HG03097 (cell line): Measurements from ENCODE around the gene KLF3.

Source experiments
- ATAC-seq: cut with Tn5 transposase; IDR thresholded peaks from one replicate; pipeline ENCODE4 v1.9.1; 2021; ENCODE audit not compliant: unreplicated experiment, low FRiP score

KLF3 gene

DNA sequence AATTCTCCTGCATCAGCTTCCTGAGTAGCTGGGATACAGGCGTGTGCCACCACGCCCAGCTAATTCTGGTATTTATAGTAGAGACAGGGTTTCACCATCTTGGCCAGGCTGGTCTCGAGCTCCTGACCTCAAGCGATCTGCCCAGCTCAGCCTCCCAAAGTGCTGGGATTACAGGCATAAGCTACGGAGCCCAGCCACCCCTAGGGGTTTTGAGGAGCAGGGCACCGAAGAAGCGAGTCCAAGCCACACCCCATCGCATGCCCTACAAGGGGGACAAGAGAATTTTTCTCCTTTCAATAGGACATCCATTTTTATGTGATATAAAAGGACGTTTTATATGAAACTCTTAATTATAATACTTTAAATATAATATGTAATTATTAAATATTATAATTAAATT lies 13.9 kb upstream of the KLF3 start:
- ATAC-seq = no peak

DNA sequence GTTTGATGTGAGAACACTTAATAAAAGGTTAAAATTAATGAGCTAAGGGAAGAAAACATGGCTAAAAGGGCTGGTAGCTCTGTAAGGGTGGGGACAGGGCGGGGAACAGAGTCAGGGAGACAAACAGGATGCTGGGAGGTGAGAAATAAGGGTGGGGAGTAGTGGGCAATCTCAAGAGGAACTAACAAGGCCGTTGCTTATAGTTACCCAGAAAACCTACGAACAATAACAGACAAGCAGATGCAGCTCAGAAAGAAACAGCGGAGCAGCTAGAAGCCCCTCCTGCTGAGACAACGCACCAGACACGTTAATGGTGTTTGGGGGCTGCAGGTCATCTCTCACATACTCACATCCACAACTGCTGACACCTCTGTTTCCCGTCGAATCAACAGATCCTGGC lies 9.7 kb upstream of the KLF3 start:
- ATAC-seq = no peak

DNA sequence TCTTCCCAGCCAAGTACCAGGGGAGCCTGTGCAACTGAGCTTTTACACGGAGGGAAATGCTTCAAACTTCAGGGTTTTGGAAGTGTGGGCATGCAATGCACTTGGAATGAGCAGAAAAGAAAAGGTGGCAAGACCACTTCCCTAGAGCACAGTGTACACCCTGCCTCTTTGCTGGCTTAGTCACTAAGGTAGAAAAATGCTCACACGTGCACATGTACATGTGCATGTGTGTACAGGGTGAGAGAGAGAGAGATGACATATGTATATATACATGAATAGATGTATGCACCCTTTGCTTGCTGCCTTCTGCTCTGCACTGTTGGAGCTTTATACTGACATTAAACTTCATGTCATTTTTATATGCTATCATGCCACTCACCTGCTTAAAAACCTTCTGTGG lies 7.9 kb upstream of the KLF3 start:
- ATAC-seq = no peak

DNA sequence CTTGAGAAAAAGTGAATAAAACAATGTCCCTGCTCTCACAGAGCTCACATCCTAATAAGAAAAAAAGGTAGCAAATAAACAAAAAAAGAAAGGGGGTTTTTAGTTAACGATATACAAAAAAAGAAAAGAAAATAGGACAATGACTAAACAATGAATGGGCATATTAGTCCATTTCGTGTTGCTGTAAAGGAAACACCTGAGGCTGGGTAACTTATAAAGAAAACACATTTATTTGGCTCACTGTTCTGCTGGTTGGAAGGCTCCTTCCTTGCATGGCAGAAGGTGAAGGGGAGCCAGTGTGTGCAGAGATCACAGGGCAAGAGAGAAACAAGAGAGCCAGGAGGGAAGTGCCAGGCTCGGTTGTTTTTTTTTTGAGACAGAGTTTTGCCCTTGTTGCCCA lies 4.7 kb upstream of the KLF3 start:
- no peak for ATAC-seq

DNA sequence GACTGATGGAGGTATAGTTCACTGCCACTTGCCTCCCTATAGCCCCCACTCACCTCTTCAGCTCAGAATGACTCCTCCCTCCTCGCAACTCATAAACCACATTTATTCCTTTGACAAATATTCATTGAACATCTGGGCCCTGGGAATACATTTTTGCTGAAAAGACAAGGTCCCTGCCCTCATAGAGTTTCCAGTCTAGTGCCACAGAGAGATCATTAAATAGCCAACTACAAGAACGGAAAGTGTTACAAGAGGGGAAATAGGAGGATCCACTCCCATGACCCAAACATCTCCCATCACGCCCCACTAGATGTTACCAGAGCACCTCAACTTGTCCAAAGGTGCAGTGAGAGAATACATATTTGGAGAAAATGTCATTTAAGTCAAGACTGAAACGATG lies 3.2 kb upstream of the KLF3 start:
- ATAC-seq = no peak

DNA sequence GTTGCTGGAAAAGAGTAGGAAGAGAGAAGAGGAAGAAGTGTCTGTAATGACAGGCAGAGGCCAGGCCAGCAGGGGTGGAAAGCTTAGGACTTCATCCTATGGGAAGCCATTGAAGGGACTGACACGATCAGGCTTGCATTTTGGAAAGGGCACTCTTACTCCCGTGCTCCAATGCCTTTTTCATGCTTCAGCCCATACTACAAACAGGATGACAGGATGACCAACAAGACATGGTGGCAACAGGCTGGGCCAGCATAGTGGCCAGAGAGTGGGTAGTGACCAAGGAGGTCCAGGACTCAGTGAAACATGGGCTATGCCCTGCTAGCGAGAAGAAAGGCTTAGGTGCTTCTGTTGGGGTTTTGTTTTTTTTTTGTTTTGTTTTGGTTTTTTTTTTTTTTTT lies 2.6 kb upstream of the KLF3 start:
- no peak for ATAC-seq

DNA sequence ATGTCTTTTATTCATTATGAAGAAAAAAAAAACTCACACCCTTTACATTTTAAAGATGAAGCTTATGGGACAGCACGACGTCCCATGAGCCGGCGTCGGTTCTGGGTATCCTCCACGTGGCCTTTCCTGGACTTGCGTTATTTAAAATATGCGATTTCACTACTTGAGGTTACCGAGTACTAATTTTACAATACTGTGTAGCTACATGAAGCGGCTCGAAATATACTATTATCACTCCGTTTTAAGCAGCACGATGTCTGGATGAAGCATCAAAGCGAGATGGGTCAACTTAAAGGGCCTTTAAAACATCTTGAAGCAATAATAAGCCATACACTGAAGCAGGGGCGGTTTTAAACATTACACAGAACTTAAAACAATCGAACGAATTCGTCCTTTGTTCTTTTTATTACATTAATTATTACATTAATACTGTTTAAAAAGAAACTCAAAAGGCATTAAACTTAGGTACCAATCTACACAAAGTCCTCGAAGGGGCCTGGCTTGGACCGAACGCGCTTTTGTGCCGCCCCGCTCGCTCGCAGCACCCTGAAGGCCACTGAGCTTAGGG lies 1.4 kb upstream of the KLF3 start:
- no peak for ATAC-seq

DNA sequence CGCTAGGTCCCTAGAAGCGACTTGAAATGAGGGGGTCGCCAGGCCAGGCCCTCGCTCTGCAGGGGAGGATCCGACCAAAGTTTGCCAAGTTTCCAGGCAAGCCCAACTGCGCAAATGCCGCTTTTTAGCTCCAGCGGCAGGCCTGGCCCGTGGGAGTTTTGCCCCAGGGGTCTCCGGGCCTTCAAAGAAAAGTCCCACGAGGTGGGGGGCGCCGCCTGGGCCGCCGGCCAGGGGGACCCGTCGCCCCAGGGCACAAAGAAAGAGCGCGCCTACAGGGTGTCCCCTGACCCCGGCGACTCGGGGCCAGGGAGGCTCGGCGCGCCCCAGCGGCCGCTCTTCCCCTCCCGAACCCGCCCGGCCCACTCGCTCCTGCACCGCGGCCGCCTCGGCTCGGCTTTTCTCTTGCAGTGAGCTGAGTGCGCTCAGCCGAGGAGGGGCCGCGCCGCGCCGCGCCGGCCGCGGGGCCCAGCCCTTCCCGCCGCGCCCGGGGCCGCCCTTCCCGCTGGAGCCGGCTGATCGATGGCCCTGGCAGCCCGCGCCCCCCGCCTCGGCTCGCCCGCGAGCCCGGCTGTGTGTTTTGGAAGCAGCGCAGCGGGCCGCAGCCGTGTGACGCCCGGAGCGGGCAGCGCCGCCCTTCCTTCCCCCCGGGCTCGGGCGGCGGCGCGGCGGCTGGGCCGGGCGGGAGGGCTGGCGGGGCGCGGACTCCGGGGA lies 754 bp upstream of the KLF3 start:
- ATAC-seq = peak; percentile 43

DNA sequence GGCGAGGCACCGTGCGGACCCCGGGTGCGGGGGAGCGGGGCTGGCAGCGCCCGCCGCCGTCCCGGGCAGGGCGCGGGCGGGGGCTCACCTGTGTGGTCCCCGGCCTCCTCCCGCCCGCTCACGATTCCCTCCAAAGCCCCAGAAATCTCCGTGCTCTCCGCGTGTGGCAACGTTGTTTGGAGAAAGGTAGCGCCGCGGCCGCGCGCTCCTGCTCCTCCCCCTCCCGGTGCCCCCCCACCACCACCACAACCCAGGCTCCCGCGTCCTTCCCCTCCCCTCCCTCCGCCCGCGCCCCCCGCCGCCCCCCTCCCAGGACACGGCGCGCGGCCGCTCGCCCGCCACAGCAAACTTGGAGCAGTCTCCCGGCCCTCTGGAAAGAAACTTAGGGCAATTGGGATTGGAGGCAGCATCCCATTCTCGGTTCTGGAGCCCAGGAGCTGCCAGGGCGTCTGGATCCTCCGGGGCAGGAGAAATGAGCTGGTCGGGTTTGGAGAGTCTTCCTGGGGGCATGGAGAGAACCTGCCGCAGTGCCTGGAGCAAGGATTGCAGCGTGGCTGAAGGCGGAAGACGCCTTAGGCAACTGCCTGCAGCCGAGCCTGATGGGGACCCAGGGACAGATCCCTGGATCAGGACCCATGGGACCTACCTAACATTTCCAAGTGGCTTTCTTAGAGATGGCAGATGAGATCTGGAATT lies 855 bp downstream of the KLF3 start:
- no peak for ATAC-seq

DNA sequence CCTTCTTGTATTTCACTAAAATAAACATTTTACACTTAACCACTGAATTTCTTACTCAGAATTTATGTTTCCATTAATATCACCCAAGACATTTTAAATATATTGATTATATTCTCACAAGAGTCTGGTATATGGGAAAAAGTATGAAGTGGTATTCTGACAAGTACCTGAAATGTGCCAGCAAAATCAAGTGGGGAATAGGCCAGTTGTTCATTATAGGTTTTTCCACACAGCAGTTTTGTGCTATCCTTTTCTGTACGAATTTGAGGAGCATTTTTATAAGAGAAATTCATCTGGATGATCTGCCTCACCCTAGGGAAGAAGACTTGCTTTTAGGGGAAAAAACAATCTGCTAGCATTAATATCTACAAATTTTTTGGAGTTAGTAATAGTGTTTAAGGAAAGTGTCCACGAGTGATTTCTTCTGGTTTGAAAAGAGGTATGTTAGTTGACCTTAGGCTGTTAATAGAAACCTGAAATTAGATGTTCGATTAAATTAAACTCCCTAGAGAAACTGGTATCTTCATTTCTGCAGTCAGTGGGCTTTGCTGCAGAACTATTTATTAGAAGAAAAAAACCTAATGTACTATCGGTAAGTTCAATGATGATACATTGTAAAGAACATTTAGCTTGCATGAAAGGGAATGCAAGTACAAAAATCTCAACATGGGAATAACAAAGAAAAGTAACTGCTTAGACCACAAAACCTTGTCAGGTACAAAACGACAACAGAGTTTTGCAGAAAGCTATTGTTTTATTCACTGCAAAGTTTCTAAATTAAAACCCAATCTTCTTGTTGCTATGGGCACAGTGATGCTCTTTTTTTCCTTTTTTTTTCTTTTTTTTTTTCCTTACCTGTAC lies 1.8 kb downstream of the KLF3 start:
- ATAC-seq = no peak

DNA sequence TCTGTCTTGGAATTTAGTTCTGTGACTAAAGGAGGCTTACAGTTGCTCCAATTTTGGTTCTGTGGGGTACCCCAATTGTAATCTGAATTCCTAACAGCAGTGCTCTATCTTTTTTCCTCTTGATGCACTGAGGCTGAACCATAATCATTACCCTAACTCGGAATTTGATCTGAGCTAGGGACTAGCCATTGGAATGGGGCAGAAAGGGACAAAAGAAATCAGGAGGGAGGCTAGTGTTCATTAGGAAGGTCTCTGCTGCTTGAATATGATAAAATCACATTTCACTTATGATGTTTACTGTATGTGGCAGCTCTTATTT lies 2.7 kb downstream of the KLF3 start:
- no peak for ATAC-seq

DNA sequence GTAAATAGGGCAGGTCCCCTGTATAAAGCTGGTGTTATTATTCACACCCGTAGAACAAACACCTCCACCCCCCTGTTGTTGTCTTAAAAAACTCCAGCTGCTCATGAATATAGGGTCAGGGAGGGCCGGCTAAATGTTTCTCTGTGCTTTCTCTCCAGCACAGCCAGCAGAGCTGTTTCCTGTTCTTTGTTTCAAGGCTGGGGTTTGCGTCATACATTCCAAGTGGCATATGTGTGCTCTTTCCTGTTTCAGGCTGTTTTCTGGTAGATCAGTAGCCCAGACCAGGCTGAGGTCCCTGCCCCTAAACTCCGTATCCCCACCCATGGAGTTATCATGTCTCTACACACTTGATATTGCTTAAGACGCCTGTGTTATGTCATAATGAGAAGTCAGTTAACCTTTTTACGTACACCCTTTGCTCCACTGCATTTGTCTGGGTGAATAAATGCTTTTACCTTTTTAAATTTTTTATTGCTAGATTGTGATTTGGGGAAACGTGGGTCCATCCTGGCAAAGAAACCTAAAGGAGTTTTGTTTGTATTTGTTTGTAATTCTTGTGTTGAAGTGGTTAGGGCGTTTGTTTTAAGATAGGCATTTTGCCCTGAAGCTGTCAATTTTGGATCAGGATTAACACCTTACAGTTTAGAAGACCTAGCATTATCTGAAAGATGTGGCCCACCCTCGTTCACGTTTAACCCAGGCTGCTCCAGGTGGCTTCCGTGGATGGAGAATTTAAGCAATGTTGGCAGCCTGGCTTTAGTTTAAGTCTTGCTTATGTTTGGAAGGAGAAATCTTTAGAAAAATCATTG lies 3.3 kb downstream of the KLF3 start:
- no peak for ATAC-seq

DNA sequence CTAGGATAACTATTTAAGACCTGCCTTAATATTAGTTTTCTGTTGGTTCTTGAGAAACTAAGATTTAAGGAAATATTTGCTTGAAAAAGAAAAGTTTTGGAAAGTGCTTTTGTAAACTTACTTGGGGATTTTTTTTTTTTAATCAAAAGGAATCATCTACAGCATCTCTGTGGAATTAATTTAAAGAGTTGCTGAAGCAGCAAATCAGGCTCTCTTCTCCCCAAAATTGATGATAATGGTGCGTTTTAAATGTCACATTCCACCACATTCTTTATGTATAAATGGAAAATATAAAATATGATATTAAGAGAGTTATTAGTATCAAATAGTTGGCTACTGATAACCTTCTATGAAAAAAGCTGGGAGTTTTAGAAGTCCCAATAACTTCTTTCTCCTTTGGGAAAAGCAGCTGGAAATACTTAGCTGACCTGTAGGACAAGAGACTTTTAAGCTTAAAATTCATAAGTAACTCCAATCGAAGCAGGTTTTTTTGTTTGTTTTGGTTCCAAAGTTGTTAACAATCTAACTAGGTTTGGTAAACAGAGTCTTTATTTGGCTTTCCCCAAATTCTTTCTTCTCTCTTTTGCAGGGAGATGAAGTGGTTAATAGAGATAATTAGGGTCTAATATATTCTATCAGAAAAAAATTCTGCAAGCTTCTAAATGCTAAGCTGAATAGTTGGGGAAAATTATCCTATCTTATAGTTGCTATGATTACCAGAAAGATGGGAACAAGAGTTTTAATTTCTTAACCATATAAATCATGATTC lies 4.4 kb downstream of the KLF3 start:
- ATAC-seq = no peak

DNA sequence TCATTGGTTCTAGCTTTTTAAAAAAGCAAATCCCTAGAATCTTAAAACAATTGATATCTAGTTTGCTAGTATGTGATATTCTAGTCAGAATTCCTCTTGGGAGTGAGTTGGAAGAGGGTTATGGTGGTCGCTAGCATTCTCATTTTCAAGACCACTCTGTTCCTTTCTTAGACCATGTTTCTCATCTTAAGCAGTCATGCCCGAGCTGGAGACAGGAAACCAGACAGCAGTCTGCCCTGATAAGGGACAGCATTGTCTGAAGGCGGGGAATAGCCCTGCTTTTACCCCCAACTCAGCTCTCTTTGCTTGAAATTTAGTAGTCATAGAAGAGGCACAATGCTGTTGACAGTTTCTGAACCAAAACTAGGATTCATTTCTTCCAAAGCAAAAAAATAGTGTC lies 5.2 kb downstream of the KLF3 start:
- no peak for ATAC-seq

DNA sequence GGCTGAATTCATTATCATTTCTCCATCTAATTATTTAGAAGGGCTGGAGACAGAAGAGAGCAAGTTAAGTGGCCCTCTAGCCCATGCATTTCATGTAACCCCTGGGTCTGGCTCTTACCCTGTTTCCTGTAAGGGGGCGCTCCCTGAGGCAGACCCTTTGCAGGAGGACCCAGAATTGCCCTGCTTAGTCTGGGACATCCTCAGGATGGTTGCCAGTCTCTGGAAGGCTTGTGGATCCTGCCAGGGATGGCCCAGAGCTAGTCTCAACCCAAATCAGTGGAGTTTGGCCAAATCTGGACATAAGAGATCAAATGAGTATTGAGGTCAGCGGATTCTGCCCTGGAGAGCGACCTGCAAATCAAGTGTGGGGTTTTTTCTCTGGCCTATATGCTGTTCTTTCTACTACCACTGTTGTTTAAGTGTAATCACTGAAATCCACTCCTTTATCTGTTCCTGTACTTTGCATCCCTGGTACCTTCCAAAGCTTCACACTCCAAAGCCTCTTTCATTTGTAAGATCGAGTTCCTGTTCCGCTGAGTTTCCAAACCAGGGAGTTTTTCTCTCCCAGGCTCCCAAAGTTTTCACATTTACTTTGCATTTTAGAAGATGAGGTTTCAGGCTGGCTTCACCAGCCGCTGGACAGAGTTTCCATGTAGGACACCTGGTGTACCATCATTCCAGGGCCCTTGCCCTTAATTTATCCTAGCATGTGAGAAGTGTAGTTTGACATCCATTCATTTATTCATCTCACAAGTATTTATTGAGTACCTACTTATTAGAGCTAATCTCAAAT lies 6.3 kb downstream of the KLF3 start:
- ATAC-seq = no peak

DNA sequence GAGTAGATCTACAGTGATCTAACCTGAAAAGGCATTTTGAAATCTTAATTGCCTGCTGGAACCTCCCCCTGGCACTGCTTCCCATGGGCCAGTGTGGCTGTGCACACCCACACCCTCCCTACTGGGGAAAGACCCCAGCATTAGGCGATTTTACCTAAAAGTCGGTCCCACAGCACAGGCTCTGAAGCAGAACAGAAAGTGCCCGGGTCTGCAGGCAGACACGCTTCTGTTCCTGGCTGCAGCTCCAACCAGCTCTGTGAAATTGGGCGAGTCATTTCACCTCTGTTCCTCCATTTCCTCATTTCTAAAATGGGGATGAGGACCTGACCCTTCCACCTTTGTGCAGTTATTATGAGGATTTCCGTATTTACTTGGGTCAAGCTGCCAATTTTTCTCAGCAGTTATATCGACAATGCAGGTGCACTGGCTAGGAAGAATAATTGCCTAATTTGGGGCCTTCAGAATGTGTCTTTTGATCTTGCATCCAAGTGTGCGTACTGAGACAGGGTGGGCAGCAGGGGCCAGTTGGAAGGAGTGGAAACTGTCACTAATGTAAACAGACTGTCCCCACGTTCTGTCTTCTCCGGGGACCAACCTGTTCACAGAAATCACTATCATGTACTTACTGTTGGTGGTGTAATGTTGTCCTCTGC lies 7.1 kb downstream of the KLF3 start:
- no peak for ATAC-seq

DNA sequence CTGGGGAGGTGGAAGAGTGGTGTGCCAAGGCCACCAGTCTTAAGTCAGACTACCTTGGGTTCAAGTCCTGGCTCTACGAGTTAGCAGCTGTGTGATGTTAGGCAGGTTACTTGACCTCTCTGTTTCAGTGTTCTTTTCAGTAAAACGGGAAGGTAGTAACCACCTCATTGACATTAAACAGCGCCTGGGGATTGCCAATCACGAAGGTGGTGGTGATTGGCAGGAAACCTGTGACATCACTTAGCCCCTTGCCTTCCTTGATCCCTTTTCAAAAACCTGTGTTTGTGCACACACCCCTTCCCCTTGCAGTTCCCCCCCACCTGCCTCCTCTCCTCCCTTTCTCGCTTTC lies 7.6 kb downstream of the KLF3 start:
- ATAC-seq = no peak

DNA sequence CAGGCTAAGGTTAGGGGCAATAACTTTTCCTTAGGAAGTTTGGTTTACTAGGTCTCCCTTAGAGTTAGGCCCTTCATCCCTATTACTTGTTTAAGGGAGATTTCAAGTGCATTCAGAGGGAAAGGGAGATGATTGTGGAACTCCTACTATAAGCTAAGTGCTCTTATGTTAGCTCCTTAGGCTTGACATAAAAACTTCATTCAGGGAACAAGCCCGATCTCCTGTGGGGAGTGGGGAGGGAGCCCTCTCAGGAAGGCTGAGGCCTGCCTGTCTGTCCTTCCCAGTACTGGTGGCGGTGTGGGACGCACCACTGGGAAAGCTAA lies 8.0 kb downstream of the KLF3 start:
- ATAC-seq = no peak
